OCI-LY3 (cell line): Measurements from ENCODE around the gene FTHL17.

Experiments used
- CTCF ChIP-seq: fragments of 200-600, 300-600 bp; sonication (generic); IDR thresholded peaks from 2 replicates; pipeline ENCODE4 v1.5.1; 2014; ENCODE audit warnings: antibody characterized with exemption, low read length, low read depth
- EZH2phosphoT487 ChIP-seq: fragments of 200-600 bp; shearing (Covaris generic); IDR thresholded peaks from 2 replicates; pipeline ENCODE4 v1.6.1; 2018; ENCODE audit warnings: antibody characterized with exemption, mixed run types, low read depth

- TF ChIP-seq CTCF, result no peak
- TF ChIP-seq EZH2phosphoT487, result no peak
Observed at GRCh38 chrX:31053621-31054020, 18.2 kb downstream of the FTHL17 start.
